Testis (tissue), 2 donors: ENCODE results near the gene MLPH.

ENCODE experiments used
- POLR2A ChIP-seq: fragments of 450-650 bp; IDR thresholded peaks from one replicate; pipeline ENCODE4 v1.6.1; 2017; ENCODE audit warnings: antibody characterized with exemption, mild to moderate bottlenecking, moderate library complexity
- TF ChIP-seq, protein P1 (sequence below), 3 experiments: fragments of 450-650 bp in 2 of 3; fragments of 200-600 bp in 1 of 3; sonication (generic) in 1 of 3; IDR thresholded peaks; one replicate each; pipeline ENCODE4 v1.5.1; 2016 to 2019; ENCODE audit warnings: antibody characterized with exemption in 3 of 3, mild to moderate bottlenecking in 2 of 3, moderate library complexity in 1 of 3

DNA sequence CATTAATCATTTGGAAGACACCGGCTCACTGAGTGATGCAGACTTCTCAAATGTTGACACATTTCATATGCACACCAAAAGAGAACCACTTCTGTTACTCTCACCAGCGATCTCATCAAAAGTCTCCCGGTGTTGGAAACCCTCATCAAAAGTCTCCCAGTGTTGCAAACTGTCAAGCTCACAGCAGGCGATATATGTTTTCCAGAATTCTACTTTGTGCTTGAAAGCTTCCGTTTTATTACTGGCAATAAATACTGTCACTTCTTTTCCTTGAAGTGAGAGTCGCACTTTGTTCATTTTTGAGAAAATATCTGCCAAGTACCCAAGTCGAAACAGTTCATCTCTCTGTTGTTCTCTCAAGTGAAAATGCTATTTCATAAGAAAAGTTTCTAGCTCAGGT lies 20.5 kb downstream of the MLPH start:
- TF ChIP-seq, protein P1, sequence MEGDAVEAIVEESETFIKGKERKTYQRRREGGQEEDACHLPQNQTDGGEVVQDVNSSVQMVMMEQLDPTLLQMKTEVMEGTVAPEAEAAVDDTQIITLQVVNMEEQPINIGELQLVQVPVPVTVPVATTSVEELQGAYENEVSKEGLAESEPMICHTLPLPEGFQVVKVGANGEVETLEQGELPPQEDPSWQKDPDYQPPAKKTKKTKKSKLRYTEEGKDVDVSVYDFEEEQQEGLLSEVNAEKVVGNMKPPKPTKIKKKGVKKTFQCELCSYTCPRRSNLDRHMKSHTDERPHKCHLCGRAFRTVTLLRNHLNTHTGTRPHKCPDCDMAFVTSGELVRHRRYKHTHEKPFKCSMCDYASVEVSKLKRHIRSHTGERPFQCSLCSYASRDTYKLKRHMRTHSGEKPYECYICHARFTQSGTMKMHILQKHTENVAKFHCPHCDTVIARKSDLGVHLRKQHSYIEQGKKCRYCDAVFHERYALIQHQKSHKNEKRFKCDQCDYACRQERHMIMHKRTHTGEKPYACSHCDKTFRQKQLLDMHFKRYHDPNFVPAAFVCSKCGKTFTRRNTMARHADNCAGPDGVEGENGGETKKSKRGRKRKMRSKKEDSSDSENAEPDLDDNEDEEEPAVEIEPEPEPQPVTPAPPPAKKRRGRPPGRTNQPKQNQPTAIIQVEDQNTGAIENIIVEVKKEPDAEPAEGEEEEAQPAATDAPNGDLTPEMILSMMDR (IDR thresholded peaks at IDR 0.05), result no peak
- no peak for TF ChIP-seq POLR2A
